ENCODE measurements around the gene CBY2.
"Not testable (repeated sequence)": the region's sequence is repeated elsewhere in the genome, so short reads cannot be mapped to it uniquely, and the experiment has no call there.

Gene CBY2, protein sequence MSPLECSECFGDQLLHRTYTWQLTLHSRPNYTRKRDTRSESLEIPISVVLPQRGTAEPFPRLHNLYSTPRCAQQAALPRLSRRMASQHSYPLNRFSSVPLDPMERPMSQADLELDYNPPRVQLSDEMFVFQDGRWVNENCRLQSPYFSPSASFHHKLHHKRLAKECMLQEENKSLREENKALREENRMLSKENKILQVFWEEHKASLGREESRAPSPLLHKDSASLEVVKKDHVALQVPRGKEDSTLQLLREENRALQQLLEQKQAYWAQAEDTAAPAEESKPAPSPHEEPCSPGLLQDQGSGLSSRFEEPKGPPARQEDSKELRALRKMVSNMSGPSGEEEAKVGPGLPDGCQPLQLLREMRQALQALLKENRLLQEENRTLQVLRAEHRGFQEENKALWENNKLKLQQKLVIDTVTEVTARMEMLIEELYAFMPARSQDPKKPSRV

DNA sequence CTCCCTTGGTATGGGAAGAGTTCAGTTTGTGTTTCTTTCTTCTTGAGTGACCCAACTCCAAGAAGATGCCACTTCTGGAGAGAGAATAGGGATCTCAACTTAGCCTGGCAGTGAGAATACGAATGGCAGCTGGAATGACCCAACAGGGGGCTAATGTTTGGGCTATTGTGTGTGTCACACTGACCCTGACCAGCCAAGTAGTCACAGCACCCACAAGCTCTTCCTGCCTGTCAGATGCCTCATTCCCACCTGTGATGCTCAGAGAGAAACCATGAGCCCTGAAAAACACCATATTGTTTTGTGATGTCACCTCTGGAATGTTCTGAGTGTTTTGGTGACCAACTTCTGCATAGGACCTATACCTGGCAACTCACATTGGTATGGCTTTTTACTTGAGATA is at the start of gene CBY2:
Gene CBY2, plus strand, starts transcription at position 233 of the 400 bp plus-strand sequence. Its CDS starts 71 bp downstream, at position 304.
- no peak for DNase-seq (ENCODE audit: low read depth, low spot score)
- no peak within 1 kb of the TSS for H3K27ac ChIP-seq

DNA sequence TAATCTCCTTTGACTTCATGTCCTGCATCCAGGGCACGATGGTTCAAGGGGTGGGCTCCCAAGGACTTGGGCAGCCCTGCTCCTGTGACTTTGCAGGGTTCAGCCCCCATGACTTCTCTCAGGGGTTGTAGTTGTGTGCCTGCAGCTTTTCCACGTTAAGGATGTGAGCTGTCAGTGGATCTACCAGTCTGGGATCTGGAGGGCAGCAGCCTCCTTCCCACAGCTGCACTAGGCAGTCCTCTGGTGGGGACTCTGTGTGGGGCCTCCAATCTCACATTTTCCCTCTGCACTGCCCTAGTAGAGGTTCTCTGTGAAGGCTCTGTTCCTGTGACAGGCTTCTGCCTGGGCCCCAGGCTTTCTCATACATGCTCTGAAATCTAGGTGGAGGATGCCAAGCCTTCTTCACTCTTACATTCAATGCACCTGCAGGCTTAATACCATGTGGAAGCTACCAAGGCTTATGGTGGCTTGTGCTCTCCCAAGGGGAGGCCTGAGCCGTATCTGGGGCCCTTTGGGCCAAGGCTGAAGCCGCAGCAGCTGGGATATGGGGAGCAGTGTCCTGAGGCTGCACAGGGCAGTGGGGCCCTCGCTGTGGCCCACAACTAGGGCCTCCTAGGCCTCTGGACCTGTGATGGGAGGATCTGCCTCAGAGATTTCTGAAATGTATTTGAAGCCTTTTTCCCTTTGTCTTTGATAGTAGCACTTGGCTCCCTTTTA is 47.3 kb upstream of the CBY2 start:
- H3K27ac ChIP-seq: no peak overlapping the region
- DNase-seq (ENCODE audit: low read depth, low spot score): no peak

DNA sequence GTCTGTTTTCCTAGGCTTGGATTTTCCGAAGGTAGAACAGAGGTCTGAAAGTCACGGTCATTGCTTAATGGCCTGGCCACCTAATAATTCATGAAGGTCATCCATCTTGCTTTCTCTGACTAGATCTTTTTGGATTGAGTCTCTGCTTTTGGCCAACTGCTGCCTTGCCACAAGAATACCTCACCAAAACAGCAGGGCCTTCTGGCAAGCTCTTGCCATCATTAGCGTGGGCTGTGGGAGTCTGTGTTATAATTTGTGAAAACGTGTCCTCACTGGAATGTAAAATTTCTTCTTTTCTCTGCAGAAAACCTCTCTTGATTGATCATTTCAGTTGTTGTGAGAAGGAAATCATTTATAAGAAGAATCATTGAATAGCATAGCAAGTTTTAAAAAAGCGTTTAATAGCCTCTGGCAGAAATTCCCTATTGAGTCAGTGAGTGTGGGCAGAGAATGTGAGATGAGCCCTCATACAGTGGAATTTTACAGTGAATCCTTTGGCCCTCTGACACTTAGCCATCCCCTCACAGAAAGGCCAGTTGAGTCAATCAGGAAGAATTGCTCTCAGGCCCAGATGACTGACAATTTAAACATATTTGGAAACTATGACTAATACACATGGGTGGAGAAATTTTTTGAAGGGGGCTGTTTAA is 43.4 kb upstream of the CBY2 start:
- H3K27ac ChIP-seq: no peak overlapping the region
- no peak for DNase-seq (ENCODE audit: low read depth, low spot score)

DNA sequence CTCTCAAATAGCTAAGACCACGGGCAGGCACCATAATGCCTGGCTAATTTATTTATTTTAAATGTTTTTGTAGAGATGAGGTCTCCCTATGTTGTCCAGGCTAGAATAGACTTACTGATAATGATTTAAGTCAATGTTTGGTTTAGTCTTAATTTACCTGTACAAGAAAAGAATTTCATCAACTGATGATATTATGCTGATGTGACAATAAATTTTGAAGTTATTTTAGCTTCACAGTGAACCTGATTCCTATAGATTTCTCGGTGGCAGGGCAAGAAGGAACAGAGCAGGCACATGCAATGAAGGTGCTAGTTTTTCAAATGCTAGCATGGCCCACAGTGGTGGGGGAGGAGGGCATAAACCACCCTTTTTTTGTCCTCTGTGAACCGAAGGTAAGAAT is 42.6 kb upstream of the CBY2 start:
- DNase-seq (ENCODE audit: low read depth, low spot score): no peak
- no peak overlapping the region for H3K27ac ChIP-seq

DNA sequence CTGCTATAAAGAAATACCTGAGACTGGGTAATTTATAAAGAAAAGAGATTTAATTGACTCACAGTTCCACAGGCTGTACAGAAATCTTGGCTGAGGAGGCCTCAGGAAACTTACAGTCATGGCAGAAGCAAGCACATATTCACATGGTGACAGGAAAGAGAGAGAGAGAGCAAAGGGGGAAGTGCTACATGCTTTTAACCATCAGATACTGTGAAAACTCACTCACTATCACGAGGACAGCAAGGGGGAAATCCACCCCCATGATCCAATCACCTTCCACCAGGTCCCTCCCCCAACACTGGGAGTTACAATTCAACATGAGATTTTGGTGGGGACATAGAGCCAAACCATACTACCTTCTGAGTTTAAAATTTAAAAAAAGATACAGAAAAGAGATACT is 41.7 kb upstream of the CBY2 start:
- DNase-seq (ENCODE audit: low read depth, low spot score); H3K27ac ChIP-seq: not testable (repeated sequence)

DNA sequence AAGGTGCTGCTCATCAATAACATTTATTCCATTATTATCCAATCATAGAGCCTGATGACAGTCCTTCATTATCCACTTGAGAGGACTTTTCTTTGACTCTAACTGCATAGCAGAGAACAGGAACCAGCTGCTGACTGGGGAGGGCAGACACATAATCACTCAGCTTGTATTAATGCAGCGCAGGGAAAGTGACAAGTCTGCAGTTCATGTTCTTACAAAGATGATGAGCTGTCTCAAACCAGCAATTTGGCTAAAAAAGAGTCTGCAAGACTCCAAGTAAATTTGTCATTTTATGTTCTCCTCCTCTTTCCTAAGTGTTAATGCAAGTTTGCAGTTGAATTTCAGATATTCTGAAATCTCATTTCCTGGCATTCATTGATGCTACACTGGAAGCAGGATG is 40.0 kb upstream of the CBY2 start:
- H3K27ac ChIP-seq: no peak overlapping the region
- no peak for DNase-seq (ENCODE audit: low read depth, low spot score)

DNA sequence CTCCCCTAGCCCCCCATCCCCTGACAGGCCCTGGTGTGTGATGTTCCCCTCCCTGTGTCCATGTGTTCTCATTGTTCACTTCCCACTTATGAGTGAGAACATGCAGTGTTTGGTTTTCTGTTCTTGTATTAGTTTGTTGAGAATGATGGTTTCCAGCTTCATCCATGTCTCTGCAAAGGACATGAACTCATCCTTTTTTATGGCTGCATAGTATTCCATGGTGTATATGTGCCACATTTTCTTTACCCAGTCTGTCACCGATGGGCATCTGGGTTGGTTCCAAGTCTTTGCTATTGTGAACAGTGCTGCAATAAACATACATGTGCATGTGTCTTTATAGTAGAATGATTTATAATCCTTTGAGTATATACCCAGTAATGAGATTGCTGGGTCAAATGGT is 39.2 kb upstream of the CBY2 start:
- H3K27ac ChIP-seq; DNase-seq (ENCODE audit: low read depth, low spot score): not testable (repeated sequence)

DNA sequence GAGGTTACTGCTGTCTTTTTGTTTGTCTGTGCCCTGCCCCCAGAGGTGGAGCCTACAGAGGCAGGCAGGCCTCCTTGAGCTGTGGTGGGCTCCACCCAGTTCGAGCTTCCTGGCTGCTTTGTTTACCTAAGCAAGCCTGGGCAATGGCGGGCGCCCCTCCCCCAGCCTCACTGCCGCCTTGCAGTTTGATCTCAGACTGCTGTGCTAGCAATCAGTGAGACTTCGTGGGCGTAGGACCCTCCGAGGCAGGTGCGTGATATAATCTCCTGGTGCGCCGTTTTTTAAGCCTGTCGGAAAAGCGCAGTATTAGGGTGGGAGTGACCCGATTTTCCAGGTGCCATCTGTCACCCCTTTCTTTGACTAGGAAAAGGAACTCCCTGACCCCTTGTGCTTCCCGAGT is 32.5 kb upstream of the CBY2 start:
- H3K27ac ChIP-seq; DNase-seq (ENCODE audit: low read depth, low spot score): not testable (repeated sequence)

DNA sequence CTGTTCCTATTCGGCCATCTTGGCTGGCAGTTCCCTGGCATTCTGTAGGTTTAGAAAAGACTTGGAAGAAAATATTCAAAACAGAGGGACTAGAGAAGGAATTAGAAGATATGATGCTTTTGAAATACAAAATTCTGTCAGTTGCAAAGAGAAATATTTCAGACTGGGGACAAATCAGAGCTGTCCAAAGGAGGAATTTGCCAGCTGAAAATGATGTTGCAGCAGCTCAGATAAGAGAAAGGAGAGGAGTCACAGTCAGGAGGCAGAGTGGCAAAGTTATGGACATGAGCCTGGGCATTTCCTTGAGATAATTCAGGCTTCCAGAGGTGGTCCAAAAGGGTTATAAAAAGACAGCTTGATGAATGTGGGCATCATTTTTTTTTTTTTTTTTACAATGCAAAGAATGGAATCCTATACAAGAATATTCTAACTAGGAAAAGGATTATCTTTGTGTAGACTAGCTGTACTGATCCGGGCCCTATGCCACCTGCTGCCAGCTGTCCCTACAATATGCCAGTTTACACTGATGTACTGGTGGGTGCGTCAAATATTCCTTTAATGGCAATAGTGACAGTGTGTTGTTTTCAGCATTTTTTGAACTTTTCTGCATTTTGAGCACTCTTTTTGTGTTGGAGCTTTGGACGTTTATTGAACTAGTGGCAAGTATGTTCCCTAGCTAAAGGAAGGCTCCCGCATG is 31.8 kb upstream of the CBY2 start:
- H3K27ac ChIP-seq: no peak overlapping the region
- no peak for DNase-seq (ENCODE audit: low read depth, low spot score)

DNA sequence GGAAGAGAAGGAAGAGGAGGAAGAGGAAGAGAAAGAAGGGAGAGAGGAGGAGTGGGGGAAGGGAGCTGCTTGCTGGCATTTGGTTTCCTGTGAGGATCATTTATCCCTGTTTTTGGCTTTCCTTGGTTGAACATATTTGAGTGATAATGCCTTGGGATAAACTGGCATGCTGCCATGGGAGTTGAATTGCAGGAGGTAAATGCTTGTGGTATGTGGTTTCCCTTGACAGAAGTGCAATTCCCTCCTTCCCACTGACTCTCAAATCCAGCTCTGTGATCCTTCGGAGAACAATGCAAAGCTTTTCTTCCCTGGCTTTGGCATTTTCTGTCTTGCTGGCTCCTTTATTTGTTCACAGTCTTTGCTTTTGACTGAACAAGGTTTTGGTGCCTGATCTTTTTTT is 27.2 kb upstream of the CBY2 start:
- no peak for DNase-seq (ENCODE audit: low read depth, low spot score)
- no peak overlapping the region for H3K27ac ChIP-seq

DNA sequence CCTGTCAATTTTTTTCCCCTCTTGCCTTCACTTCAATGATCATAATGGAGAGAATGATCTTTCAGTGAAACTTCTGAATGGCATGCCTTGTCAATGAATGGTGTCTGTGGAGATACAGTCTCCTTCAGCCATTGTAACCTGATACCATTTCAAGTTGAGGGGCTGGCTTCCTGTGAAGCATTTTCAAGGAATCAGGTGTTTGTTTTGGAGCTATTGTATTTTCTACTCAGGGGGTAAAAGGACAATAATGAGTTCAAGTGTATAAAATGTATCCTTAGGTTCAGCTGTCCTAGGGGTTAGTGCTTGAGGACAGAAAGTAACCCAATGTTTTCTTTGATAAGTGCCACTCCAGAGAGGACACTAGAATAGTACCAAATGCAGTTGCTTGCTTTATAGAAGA is 23.8 kb upstream of the CBY2 start:
- no peak overlapping the region for H3K27ac ChIP-seq
- no peak for DNase-seq (ENCODE audit: low read depth, low spot score)

DNA sequence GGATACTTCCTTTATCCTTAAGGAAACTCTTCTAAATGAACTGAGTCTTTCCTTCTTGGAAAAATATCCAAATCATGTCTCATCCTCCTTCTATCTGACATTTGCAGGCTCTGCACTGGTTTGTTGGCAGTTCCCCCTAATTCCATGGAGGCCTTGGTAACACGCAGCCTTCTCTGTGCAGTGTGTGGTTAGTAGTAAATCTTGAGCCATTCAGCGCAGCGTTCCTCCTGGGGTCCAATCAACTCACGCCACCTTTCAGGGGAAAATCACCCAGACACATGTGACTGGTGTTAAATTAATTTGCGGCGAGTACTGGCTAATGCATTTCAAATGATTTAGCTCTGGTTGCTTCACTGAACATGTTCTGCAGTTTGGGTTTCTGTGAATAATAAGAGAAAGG is 21.0 kb upstream of the CBY2 start:
- no peak for DNase-seq (ENCODE audit: low read depth, low spot score)
- H3K27ac ChIP-seq: no peak overlapping the region

DNA sequence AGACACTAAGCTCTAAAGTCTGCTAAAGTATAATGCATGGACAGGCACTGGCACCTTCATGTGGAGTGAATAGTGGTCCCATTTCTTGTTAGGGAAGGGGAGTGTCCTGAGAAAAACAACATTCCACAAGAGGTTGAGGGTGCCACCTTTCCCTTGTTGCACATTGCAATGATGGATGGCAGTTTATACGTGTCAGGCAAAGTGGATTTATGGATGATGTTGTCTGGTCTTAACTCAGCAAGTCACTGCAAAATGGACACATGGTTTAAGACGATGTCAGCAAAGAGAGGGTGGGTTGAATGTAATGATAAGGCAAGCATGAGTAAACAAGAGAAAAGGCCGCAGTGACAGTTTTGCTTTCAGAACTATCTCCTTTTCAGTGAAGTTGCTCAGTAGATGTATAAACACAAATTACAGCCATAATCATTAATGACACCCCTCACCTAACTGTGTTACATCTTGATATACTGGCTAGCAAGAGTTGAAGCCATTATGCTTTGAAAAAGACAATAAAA is 19.6 kb upstream of the CBY2 start:
- no peak overlapping the region for H3K27ac ChIP-seq
- no peak for DNase-seq (ENCODE audit: low read depth, low spot score)

DNA sequence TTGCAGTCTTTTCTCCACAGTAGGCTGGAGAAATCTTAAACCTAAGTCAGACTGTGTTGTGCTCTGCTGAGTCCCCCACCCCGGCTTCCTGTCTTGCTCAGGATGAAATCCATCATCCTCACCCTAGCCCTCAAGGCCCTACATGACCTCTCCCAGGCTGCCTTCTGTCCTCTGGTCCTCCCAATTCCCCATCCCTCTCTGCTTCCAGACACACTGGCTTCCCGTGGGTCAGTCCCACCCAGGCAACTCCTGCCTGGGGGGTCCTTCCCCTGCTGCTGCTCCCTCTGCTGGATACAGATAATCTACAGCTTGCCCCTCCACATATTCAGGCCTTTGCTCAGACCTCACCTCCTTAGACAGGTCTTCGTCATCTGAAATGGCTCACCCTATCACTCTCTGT is 18.4 kb upstream of the CBY2 start:
- H3K27ac ChIP-seq: no peak overlapping the region
- no peak for DNase-seq (ENCODE audit: low read depth, low spot score)

DNA sequence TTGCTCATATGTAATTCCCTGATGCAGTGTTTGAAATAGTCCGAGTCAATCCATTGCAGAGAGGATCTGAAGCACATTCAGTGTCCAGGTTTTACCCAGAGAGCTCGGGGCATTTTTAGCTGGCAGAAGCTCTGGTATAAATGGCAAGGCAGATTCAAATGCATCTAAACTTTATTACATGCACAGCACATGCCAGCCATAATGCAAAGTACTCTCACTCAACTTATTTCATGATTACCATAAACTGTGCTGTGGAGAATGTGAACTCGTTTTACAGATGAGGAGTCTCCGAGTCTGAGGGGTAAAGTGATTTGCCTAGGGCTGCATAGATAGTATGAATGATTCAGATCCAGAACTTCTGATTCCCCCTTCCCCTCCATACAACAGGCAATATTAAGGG is 13.5 kb upstream of the CBY2 start:
- H3K27ac ChIP-seq: no peak overlapping the region
- DNase-seq (ENCODE audit: low read depth, low spot score): no peak

DNA sequence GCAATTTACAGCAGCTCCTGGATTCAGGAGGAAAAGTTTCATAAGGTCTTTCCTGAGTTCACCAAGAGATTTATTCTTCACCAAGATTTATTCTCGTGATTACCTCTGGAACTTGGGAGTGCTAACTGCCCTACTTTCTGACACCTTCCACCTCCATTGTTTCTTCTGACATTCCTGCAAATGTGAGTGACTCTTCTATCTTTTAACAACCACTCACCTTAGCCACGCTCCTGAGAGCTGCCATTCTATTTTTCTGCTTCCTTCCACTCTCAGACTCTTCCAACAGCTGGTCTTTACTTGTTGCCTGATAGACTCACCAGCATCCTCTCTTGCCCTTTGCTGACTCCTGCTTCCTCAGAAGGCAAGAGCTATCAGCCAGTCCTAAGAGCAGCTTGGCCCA is 11.5 kb upstream of the CBY2 start:
- no peak overlapping the region for H3K27ac ChIP-seq
- no peak for DNase-seq (ENCODE audit: low read depth, low spot score)

DNA sequence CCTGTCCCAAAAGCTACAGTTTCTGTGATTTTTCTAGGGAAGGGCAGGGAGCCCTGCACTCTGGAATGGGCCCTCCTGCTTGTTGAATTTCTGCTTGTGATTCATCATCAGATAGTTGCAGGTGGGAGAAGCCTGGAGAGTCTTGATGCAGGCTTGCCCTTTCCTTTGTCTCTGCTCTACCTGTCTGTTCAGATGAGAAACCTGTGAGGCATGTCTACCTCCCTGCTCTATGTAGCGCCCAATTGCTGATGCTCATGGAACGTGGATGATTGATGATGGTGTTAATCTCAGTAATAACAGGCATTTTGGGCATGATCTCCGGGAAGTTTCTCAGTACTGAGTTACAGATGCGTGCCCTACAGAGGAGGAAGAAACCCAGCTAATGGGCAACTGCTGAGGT is 10.9 kb upstream of the CBY2 start:
- H3K27ac ChIP-seq: no peak overlapping the region
- DNase-seq (ENCODE audit: low read depth, low spot score): no peak

DNA sequence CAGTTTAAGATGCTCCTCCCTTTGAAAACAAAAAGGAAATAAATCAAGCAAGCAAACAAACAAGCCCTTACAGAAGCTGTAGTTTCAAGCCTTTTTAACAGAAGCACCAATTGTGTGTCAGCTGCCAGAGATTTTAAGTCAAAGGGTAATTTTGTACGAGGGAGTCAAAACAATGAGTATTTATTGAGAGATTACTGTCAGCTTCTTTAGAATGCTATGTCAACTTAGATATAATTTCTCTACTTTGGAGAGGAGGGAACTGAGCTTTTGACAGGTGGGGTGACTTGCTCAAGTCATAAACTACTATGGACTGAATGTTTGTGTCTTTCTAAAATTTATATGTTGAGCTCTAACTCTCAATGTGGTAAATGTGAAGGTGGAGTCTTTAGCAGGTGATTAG is 10.5 kb upstream of the CBY2 start:
- H3K27ac ChIP-seq: no peak overlapping the region
- DNase-seq (ENCODE audit: low read depth, low spot score): no peak

DNA sequence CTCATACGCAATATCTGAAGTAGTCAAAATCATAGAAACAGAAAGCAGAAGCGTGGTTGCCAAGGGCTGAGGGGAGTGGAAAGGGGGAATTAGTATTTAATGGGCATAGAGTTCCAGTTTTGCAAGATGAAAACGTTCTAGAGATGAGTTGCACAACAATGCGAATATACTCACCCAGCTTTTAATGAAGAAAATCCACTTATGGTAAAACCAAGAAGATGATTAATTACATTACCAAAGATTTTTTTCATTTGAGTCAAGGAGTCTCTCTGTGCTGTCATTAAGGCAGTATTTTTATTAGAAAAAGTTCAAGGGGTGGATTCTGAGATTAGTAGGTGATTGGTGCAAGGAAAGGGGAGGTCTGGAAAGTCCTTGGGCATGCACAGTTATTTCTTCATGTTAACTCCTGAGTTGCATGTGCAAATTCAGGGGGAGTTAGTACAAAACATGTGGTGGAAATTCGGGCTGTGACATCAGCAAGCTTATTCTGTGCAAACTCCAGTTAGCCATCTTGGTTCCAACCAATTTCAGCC is 6.9 kb upstream of the CBY2 start:
- no peak for DNase-seq (ENCODE audit: low read depth, low spot score)
- H3K27ac ChIP-seq: no peak overlapping the region

DNA sequence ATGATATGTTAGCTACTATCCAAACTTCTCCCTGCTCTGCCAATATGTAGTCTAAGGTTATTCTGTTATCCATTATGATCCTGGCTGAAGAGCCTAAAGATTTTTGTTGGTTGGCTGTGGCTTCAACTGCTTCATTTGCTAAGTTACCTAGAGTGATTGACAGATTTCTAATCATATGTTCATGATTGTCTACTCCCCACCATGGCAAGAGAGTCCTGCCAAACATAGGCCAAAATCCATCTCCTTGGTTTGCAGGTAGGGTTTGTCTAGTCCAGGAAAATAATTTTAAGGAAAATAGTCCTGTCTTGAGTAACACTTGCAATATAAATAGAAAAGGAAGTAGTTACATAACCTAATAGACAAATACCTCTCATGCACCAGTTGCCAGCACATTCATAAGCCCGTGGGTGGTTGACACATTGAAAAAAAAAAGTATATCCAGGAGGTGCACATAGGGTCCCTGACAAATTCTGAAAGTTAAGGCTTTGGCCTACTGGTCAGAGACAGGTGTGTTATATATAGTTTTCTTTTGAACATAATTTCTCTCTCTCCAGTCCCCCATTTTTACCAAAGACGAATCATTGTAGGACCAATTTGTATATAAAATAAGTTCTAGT is 5.4 kb upstream of the CBY2 start:
- peak; percentile 5 for DNase-seq (ENCODE audit: low read depth, low spot score)
- H3K27ac ChIP-seq: no peak overlapping the region
